ENCODE results near the gene ANTXRL. TPM values are rescaled to one million over a fixed set of nuclear protein-coding genes. Genes with fewer than 3 reads are reported as not detected.
"Not testable (repeated sequence)": the region's sequence is repeated elsewhere in the genome, so short reads cannot be mapped to it uniquely, and the experiment has no call there.

ANTXRL gene
- total RNA-seq, 1 donor from 2014 or later: 0.48 TPM

DNA sequence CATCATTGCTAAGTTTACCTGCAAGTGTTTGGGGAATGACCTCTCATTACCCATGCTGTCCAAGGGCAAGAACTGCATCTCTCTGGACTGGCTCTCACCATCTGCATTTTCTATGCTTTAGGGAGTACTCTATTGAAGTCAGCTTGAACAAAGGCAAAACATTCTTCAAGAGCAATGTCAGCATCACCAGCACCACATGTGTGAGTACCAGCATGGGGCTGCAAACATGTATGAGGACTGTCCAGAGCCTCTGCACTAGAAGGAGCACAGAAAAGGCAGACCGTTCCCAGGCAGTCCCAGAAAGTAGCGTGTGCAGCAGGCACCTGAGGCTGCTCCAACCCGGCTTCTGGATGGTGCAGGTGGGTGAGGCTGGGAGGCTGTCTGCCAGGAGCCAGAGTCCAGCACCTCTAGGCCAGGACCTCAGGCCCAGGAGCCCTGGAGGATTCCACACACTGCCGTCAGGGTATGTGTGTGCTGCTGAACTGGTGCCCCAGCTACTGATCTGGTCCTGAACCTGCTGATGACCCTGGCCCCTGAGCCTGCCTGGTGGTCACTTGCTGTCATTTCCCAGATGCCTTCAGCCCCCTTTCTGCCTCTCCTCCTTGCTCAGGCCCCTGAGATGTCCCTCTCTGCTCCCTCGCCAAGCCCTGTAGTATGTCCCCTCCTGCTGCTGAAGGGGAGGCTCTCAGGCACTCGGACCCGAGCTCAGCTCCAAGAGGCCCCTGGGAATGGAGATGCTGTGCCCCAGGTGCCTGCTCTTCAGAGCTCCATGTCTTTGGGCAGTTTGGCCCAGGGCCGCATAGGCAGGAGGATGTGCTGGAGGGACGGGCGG, 20.7 kb downstream of the ANTXRL start:
- no peak for DNase-seq (ENCODE audit: low spot score)

DNA sequence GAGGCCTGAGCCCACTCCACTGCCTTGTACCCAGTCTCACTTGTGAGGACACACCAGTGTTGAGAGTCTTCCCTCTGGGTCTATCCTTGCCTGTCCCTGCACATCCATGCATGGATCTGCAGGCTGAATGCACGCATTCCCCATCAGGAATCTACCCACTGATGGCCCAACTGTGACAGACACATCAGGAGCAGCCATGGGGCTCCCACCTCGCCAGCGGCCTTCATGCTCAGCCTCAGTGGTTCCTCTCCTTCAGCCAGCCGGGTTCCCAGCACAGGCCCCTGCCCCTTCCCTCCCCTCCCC, 21.3 kb downstream of the ANTXRL start:
- no peak for DNase-seq (ENCODE audit: low spot score)

DNA sequence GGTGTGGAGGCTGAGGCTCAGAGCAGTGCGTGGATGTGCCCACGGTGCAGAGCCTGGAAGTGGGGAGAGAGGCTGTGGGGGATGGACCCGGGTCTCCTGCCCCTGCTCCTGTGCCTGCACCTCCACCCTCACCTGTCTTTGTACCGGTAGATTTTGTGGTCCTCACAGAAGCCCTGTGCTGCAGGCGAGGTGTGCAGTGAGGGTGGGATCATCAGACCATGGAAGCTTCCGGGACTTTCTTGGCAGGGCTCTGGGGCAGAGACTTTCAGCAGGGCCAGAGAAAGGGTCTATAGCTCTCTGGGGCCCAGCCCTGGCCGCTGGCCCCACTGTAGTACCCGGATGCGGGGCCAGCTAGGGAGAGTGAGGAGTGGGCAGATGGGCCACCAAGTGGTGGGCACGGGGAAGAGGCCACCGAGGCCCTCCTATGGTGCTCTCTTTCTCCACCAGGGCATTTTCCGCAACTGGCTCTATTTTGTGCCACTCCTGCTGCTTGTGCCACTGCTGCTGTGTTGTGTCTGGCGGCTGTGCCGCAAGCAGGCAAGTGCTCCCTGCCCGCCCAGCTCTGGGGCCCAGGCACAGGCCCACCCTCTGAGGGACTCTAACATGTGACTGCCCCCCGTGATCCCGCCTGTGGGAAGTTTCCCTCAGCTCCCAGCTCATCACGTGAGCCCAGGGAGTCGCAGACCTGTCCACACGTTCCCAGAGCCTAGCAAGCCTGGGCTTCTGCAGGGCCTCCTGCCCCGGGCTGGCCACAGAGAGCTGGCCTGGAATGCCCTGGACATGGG, 22.1 kb downstream of the ANTXRL start:
- peak; percentile 60 for DNase-seq (ENCODE audit: low spot score)

DNA sequence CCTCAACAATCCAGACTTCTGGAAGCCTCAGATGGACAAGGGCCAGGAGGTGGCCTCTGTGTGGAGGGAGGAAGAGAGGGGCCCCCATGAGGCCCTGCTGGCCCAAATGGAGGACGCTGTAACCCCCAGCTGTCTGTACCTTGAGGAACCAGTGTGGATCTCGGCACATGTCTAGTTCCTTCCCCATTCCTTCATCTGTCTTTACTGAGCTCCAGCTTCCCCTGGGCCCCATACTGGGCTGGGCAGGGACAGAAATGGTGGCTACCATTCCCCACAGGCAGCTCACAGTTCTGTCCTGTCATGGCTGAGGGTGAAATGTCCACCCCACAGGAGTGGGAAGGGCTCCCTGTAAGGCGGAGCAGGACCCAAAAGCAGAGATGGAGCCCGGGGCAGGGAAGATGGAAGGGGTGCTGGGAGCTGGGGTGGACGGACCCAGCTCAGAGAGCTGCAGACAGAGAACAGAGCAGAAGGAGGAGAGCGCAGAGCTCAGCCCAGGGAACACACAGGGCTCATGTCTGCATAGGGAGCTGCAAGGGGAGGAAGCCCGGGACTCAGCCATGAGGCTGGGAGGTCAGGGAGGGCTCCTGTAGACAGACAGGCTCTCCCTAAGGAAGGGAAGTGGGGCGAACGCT, 22.8 kb downstream of the ANTXRL start:
- DNase-seq (ENCODE audit: low spot score): peak; percentile 43

DNA sequence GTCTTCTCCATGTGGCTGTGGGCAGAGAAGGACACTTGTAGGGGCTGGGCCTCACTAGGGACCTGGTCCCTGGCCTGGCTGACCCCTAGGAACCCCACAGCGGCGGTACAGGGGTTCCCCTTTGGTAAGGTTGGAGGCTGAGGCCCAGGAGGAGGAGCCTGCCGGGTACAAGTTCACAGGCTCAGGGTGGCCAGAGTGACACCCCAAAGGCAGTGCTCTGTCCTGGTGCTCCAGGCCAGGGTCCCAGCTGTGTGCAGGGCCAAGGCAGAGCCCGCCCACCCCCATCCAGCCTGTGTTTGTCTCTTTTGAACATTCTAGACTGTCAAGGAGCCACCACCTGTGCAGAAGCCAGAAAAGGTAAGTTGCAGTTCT, 23.3 kb downstream of the ANTXRL start:
- DNase-seq (ENCODE audit: low spot score): no peak

DNA sequence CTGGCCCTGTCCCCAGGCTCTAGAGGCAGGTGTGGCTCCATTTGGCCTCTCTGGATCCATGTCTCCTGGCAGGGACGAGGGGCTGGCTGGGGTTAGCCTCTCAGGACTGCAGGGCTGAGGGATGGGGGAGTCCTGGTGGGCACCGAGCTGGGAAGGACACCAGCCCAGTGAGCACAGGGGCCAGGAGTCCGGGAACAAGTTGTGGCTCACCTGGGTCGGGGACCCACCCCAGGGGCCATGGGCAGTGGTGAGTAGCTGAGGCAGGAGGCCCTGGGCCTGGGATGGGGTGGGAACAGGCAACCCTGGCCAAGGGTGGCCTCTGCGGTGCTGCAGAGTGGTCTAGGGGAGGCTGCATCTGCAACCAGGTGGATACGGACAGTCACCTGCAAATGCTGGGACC, 24.1 kb downstream of the ANTXRL start:
- DNase-seq (ENCODE audit: low spot score): no peak

DNA sequence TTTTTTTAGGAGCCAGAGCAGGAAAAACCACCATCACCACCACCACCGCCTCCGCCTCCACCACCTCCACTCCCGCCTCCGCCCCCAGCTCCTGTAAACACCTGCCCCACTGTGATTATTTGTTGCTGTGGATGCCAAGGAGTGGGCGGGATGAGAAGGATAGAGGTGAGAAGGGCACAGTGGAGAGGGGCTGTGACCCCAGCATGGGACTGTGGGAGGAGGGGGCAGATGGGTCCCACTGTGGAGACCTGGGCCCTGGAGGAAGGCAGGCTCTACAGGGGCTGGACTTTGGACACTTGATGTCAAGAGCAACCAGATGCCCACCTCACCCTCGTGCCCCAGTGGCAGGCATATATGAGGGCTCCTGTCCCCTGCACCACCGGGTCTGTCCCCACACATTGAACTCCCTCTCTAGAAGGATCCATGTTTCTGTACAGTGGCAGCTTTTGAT, 24.7 kb downstream of the ANTXRL start:
- DNase-seq (ENCODE audit: low spot score): no peak

DNA sequence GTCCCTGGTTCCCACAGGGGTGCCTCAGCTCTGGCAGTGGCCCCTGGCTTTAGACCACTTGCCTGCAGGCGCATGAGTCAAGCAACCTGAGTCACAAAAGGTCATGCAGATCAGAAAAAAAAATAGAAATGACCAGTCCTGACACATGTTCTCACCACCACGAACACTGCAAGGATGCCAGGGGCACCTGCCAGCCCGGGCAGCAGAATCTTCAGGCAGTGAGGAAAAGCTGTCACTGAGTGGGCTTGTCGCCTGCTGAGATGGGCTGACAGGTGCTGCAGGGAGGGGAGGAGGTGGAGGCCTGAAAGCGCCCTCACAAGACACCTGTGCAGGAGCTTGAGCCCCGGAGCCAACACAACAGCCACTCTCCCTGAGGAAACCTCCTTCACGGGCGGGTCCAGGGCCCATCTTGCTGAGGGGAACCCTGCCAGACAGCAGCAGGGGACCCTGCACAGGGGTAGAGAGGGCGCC, 25.2 kb downstream of the ANTXRL start:
- DNase-seq (ENCODE audit: low spot score): not testable (repeated sequence)

DNA sequence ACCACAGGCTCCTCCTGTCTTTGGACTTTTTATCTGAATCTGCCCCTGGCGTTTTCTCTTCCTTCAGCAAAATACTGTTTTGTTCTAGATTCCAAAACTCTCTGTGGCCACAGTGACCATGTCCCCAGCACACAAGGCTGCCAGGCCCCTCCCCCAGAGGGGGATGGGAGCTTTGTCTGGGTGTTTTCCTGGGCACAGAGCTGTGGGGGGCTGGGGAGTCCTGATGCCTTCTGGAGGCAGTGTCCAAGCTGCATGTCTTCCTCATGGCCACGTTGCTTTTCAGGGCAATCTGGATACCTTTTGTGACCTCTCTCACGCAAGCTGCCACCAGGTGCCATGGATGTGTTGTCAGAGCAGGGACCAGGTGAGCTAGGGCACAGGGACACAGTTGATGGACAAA, 26.2 kb downstream of the ANTXRL start:
- DNase-seq (ENCODE audit: low spot score): no peak

DNA sequence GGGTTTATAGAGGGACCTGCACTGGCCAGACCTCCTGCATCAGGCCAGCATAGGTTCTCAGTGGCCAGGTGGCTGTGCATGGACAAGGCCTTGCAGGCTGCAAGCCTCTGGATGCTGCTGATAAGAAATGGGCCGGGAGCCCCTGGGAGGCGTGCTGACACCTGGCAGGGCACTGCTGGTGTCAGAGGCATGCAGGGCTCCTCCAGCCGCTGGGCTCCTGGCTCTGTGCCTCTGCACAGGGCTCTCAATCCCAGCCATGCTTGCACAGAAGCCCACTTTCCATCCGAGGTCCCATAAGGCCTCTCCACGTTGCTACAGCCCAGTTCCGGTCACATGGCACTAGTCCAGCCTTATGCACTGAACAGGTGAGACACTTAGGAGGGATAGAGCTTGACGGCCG, 27.3 kb downstream of the ANTXRL start:
- DNase-seq (ENCODE audit: low spot score): no peak

DNA sequence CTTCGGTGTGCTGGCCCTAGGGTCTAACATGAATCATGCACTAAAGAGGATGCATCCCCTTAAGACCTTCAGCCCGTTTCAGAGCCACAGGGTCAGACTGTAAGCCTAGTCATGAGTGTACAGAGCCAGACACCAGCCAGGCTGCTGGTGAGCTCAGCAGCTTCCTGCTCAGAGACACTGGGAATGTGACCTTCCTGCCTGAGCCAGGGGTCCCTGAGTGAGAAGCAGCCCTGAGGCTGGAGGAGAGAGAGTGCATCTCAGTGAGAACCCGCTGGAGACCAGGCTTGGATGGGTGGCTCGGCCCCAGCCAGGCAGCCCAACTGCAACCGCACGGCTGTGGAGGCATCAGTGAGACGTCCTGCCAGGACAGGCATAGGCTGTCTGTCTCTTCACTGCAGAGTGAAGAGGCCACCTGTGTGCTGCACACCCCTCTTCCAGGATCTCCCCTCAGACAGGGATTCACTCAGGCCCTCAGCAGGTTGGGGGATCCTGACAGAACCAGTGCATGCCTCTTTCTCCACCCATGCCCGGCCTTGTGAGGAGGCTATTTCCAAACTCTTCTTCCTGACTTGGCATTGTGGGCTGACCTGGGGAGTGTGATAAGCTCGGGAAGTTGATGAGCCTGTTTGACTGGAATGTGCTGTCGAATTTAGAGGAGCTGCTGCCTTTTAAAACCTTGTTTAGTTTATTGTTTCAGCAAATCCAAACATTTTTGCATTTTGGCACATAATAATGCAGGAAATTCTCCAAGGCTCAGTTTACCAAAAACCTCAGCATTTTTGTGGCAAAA, 28.5 kb downstream of the ANTXRL start:
- DNase-seq (ENCODE audit: low spot score): peak; percentile 64

DNA sequence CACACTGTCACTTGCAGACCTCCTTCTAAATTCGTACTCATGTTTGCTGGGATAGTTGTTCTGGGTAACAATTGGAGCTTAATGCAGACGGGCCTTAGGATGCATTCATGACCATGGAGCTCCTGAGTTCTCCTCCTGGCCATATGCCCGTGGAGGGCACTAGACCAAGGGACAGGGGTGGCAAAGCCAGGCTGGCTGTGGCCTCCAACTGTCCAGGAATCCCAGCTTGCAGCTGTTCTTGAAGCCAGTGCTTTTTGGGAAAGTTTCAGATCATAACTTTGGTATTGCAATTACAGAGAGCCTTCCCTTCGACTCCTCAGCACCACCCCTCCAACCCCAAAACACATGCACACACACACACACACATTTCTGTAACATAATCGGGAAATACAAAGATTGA, 30.6 kb downstream of the ANTXRL start:
- DNase-seq (ENCODE audit: low spot score): no peak

DNA sequence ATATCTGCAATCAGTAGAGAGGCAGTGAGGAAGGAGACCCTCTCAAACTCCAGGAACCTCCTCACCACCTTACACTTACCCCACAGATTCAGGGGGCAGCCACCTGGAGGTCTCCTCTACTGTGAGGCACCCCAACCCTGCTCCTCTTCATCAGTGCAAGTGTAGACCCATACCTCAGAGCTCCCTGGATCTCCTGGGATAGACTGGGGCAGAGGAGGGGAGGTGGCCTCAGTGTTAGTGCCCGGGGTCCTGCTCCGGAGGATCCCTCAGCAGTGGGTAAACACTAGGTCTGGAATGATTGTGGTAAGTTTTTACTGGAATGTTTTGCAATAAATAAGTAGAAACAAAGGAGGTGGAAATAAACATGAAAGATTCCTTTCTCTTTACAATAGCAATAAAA, 31.1 kb downstream of the ANTXRL start:
- DNase-seq (ENCODE audit: low spot score): no peak

DNA sequence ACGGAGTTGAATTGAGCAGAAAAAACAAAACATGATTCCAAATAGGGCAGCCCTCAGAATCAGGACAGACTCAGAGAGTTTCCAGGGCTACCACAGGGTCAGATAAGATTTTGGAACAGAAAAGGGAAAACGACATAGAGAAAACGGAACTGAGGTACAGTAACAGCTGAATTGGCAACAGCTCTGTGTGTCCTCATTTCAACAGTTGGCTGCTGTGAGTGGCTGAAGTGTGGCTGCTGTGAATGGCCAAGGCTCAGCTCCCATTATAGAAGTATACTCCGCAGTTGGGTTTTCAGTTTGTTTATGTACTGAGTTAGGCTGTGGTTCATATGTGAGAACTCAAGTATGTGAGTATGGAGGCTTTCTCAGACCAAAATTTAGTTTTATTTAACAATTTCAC, 32.0 kb downstream of the ANTXRL start:
- no peak for DNase-seq (ENCODE audit: low spot score)

DNA sequence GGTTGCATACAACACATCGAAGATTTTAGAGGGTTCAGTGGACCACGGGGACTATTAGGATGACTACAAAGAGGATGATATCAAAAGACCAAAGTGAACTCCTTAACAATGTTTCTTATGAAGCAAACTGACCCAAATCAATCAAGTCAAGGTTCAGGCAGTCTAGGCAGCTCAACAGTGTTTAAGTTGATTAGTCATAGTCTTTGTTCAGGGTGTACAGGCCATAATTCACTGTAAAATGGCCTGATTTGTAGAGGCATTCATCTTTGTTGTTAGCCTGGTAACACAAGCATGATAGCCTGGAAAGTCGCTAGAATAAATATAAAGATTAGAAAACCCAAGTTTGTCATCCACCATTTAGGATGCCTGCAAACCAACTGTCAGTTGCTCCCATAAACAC, 32.6 kb downstream of the ANTXRL start:
- no peak for DNase-seq (ENCODE audit: low spot score)

DNA sequence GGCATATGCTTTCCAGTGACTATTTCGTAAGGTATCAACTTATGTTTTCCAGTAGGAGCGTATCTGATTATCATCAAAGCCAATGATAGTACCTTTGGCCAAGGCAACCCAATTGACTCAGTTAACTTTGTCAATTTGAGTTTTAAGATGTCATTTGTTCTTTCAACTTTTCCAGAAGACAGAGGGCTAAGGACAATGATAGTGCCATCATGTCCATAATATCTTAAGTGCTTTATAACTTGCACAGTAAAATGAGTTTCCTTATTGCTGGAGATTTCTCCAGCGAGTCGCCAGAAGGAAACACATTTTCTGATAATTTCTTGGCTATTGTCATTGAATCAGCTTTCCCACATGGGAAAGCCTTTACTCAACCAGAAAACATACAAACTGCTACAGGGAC, 35.0 kb downstream of the ANTXRL start:
- DNase-seq (ENCODE audit: low spot score): no peak

DNA sequence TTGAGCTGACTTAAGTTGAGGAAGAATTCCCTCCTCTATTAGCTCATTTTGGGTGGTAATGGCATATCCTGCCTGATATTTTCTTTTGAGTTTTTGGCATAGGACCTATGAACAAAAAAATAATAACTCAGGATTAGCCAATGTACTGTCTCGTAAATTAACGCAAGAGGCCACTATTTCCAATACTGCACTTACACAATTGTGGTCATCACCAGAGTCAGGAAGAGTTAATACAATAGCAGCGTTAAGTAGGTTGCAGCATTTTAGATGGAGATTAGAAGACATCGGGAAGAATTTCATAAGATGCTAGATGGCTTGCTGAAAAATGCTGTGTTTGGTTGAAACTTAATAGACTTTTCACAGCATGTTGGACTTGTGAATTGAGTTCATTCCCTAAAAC, 36.4 kb downstream of the ANTXRL start:
- no peak for DNase-seq (ENCODE audit: low spot score)

DNA sequence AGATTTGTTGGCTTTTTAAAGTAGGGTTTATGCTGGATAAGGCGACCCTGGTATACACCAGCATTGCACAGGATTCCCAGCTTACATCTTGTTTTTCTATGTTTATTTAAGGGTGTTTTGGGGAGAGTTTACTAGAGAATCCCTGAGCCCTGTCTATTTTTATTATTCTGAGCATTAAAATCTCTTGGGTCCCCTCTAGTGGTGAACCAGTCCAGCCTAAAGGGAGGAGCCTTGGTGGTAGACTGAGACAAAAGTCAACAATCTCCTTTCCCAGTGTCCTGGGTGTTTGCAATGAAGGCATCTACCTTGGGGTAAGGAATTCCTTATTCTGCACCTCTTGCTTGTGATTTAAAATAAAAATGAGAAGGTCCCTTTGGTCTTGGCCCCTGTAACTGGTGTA, 38.2 kb downstream of the ANTXRL start:
- no peak for DNase-seq (ENCODE audit: low spot score)

DNA sequence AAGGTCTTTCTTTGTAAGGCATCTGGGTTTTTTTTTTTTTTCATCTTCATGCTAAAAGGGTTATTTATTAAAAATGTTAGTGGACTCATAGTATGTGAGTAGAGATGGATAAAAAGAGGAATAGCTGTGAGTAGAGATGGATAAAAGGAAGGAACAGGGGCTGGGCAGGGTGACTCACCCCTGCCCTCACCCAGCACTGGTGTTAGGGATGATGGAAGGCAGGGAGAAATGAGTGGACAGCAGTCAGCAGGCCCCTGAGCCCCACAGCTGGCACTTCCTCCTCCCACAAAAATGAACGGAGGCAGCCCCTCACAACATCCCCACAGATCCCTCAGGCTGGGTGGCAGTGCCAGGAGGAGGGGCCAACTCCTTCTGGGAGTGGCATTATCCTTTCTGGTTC, 39.3 kb downstream of the ANTXRL start:
- DNase-seq (ENCODE audit: low spot score): no peak

DNA sequence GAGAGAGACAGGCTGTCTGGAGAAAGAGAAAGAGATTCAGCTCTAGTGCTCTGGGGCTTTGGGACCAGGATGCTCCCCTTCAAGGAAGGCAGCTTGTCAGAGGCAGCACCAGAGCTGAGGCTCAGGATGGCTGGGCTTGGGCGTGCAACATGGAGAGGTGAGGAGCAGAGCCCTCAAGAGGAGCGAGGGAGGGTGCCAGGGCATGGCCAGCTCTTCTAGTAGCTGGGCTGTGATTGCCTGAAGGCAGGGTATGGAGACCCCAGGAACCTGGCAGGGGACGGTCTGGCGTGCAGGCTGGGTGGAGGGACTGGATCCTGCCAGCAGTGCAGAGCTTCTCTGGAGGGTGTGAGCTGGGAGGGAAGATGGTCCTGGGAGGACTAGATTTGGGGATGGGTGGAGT, 40.2 kb downstream of the ANTXRL start:
- DNase-seq (ENCODE audit: low spot score): no peak

DNA sequence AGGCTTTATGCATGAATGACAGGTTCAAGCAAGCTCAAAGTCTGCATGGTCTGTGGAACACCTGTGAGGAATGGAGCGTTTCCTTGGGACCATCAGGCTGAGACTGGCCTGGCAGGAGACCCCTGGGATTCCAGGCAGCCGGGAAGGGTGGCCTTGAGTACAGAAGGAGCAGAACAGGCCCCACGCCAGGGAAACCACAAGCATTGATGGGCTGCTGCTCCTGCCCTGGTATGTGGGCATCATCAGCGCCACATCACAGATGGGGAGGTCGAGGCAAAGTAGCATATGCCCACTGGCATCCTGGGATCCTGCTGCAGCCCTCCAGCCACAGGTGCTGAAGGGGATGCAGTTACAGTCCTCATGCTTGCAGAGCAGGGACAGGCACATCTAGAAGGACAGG, 40.9 kb downstream of the ANTXRL start:
- DNase-seq (ENCODE audit: low spot score): no peak

Measured in umbilical cord (tissue), 2 donors.